NCI-H2171 treated with DMSO at 0.1 percent for 48 hours (cell line): ENCODE measurements around the gene KCNK4.
A peak's percentile ranks its signal among the peaks of the same experiment; 100 is the strongest.

ENCODE experiments used
- DNase-seq: peaks from one replicate; lab custom pipeline; 2025; lab: John Stamatoyannopoulos, UW

Gene KCNK4

DNA sequence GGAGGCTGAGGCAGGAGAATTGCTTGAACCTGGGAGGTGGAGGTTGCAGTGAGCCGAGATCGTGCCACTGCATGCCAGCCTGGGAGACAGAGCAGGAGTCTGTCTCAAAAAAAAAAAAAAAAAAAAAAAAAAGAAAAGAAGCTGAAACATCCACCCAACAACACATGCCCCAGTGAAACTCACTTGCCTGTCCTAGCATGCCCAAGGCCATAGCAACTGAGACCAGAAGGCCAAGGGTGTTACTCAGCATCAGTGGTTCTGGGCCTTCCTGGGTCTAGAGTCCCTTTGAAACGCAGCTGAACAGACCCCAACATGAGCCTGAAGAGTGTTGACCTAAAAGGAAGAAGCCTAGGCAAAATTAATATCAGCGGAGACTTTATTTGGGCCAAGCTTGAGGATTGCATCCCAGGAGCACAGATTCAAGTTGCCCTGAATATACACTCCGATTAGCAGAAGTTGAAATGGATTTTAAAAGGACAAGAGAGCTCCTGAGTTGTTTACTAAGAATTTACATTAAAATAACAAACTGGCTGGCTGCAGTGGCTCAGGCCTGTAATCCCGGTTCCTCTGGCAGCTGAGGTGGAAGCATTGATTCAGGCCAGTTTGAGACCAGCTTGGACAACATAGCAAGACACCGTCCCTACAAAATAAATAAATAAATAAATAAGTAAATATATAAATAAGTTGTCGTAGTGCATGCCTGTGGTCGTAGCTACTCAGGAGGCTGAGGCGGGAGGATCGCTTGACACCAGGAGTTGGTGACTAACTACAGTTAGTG lies 33.8 kb downstream of the KCNK4 start:
- DNase-seq: peak; percentile 68

DNA sequence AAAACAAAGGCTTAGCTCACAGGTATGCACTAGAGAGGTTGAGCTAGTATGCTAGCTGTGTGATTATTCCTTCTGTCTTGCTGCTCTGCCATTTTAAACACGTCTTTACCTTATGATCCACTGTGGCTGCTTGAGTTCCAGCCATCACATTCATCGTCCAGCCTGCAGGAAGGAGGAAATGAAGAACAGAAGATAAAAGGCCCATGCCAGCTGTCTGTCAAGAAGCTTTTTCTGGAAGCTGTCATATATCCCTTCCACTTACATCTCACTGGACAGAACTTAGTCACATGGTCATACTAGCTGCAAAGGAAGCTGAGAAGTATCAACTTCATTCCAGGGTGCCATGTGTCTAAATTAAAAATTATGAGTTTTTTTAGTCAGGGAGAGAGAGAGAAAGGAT lies 36.3 kb downstream of the KCNK4 start:
- DNase-seq: no peak

DNA sequence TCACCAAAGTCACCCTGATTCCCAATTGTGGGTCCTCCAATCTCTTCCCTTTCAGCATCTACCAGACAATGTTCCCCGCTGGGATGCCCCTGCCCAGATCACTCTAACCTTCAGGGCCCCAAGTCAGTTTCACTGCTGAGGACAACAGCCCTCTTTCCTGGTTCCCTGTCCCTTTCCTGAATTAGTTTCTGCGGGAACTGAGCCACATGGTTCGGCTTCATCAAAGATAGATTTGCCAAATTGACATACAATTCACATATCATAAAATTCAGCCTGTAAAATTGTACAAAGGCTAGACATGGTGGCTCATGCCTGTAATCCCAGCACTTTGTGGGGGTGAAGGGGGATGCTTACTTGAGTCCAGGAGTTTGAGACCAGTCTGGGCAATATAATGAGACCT lies 36.9 kb downstream of the KCNK4 start:
- no peak for DNase-seq

DNA sequence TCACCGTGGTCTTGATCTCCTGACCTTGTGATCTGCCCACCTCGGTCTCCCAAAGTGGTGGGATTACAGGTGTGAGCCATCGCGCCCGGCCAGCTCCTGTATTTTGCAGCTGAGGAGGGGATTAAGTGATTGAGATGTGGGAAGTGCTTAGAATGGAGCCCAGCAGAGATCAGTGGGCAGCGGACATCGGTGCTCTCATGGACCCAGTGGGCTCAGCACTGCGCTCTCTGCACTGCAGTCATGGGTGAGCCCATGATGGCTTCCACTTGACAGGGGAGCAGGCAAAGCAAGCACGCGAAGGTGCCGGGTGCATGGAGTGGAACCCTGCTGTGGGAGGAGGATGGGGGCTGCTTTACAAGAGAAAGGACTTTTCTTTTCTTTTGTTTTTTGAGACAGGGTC lies 39.8 kb downstream of the KCNK4 start:
- DNase-seq: no peak

DNA sequence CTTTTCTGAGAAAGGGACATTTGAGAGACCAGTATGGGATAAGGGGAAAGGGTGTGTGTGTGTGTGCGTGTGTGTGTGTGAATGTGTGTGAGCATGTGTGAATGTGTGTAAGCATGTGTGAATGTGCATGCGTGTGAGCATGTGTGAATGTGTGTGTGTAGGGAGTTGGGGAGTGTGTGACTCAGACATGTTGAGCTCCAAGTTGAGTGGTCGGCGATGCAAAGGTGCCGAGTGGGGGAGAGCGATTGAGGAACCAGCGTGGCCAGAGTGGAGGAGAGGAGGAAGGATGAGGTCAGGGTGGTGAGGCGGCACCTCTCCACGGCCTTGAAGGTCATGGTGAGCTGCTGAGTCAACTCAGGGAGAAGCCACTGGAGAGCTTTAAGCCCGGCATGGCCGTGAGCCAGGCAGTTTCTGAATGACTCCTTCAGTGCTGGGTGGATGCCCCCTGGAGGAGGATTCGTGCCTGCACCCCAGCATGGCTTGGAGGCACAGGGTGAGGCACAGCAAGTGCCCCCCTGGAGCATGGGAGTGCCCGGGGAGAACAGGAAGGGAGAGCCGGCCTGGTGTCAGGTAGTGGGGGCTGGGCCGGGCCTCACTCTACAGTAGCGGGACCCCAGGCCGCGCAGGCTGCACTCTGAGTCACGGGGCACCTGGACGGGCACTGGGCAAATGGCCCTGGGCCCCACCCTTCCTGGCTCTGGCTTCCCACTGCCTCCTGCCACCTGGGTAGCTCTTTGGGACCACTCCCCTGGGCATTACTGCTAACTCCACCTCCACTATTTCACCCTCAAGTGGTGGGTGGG lies 40.7 kb downstream of the KCNK4 start:
- no peak for DNase-seq

DNA sequence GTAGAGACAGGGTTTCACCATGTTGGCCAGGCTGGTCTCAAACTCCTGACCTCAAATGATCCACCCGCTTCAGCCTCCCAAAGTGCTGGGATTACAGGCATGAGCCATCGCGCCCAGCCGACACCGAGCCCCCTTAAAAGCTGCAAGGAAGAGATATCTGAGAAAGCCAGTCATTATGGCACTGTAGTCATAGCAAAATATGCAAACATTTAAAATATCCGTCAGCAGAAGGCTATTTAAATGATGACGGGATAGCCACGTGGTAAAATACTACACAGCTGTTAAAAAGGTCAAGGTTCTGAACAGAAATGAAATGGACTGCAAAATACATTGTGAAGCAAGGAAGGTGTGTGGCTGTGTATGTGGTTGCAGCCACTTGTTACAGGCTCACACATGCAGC lies 42.5 kb downstream of the KCNK4 start:
- DNase-seq: no peak

DNA sequence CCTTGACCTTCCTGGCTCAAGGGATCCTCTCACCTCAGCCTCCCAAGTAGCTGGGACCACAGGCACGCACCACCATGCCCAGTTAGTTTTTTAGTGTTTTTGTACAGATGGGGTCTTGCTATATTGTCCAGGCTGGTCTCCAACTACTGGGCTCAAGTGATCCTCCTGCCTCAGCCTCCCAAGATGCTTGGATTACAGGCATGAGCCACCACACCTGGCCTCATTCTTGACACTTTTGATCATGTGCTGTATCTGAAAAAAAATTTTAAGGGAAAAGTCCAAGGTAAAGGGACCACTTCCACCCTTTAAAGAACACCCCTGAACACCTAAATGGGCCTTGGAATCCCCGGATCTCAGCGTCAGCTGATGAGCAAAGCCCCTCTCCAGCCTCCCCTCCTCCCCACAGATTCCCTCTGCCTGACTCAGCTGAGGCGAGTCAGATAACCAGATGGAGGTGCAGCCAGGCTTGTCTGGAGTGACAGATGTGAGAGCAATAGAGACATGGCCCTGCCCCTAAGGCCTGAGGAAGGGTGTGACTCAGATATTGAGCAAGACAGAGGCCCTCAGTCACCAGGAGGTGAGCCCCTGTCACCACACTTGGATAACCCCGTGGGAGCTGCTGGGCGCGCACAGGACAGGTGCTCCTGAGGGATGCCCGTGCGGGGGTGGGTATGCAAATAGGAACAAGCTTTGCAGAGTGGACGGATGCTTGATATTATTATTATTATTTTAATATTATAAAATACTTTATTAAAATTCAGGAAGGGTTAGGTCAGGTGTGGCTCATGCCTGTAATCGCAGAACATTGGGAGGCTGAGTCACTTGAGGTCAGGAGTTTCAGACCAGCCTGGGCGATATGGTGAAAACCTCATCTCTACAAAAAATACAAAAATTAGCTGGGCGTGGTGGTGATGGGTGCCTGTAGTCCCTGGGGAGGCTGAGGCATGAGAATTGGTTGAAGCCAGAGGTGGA lies 43.9 kb downstream of the KCNK4 start:
- peak; percentile 99 for DNase-seq

DNA sequence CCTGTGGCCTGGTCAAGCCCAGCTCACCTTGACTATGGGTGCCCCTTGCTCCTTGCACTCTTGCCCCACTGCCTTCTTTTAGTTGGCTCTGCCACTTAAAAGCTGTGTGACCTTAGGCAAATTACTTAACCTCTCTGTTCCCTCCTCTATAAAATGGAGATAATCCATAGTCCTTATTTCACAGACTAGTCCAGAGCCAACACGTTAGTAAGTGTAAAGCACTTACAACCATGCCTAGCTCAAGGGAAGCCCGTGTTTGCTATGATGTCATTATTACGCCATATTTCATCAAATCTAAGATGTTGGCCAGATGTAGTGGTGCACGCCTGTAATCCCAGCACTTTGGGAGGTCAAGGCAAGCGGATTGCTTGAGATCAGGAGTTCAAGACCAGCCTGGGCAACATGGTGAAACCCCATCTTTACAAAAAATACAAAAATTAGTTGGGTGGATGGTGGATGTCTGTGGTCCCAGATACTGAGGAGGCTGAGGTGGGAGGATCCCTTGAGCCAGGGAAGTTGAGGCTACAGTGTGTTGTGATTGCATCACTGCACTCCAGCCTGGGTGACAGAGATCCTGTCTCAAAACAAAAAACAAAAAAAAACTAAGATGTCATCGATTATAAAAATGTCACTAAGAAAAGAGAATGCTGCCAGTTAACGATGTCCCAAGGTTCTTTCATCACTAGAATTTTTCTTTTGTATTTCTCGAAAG lies 46.6 kb downstream of the KCNK4 start:
- DNase-seq: no peak

DNA sequence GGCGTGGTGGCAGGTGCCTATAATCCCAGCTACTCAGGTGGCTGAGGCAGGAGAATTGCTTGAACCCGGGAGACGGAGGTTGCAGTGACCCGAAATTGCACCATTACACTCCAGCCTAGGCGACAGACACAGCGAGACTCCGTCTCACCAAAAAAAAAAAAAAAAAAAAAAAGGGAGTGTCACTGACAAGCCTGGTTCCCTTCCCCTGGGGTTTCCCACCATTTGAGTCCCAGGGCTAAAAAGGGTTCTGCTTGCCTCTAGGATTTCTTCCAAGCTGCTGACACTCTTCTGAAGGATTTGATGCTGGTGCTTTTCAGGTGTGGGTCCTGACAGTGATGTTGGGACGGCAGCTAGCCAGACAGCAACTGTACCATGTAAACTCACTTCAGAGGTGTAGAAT lies 47.6 kb downstream of the KCNK4 start:
- peak; percentile 76 for DNase-seq

DNA sequence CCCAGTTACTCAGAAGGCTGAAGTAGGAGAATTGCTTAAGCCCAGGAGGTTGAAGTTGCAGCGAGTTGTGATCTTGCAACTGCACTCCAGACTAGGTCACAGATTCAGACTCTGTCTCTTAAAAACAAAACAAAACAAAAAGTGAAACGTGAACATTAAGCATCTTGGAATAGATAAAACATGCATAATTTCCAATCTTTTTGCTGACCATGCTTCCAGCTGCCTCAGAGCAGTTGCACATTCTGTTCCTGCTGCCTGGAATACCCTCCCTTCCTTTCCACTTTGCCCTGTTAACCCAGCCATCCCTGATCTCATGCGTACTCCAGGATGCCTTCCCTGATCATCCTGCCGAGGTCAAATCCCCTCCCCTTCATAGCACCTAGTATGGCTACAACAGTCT lies 48.2 kb downstream of the KCNK4 start:
- no peak for DNase-seq

DNA sequence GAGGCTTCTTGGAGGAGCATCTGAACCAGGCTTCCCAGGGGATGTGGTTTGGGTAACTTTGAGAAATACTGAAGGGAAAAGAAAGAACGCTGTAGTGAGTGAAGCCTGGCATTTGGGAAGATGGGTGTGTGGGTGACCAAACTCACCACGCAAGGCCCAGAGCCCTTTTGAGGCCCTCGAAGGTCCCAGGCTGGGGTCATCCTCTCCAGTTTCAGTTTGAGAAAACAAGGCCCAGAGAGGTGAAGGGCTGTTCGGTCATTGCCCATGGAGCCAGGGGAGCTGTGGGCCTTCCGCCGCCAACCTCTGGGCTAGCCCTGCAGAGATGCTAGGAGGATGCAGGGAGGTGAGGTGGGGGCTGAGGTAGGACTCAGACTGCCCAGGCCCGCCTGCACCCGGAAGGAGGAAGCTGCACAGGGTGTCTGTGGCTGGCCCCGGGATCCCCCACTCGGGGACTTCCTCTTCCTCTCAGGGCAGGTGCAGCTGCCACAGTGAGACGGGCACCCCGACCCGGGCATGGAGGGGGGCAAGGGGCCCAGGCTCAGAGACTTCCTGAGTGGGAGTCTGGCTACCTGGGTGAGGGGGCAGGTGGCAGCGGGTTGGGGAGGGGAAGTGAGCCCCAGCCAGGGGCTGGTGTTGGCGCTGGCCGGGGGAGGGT lies 48.8 kb downstream of the KCNK4 start, which contains the start of gene CCDC88B:
Gene CCDC88B, plus strand, starts transcription at position 451 of the 655 bp plus-strand sequence. Its CDS starts 63 bp downstream, at position 514.
- no peak for DNase-seq

DNA sequence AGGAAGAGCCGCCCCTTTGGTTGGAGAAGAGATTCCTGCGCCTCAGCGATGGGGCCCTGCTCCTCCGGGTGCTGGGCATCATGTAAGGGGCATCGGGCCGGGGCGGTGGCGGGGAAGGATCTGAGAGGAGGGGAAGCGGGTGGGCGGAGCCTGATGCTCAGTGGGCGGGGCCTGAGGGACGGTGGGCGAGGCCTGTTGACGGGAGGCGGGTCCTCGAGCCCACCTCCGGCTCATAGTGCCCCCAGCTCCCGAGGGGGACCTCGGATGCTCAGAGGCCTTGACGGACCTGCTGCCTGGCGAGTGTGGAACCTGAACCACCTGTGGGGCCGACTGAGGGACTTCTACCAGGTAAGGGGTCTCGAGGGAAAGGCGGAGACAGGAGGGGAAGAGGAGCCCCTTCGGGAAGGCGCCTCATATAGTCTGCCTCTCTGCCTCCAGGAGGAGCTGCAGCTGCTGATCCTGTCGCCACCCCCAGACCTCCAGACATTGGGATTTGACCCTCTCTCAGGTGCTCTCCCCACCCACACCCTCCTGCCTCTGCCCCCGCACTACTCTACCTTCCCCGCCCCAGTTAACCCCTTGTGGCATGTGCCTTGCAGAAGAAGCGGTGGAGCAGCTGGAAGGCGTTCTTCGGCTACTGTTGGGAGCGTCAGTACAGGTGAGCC lies 49.7 kb downstream of the KCNK4 start:
- peak; percentile 39 for DNase-seq

DNA sequence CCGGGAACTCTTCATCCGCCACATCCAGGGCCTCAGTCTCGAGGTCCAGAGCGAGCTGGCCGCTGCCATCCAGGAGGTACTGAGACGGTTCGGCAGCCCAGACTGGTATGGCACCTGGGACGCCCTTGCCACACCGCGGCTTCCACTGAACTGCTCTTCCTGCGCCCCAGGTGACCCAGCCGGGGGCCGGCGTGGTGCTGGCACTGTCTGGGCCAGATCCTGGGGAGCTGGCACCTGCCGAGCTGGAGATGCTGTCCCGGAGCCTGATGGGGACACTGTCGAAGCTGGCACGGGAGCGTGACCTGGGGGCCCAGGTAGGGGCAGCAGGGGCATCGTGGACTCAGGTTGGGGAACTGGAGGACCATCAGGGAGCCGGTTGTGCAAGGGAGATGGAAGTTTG lies 50.3 kb downstream of the KCNK4 start:
- DNase-seq: no peak

DNA sequence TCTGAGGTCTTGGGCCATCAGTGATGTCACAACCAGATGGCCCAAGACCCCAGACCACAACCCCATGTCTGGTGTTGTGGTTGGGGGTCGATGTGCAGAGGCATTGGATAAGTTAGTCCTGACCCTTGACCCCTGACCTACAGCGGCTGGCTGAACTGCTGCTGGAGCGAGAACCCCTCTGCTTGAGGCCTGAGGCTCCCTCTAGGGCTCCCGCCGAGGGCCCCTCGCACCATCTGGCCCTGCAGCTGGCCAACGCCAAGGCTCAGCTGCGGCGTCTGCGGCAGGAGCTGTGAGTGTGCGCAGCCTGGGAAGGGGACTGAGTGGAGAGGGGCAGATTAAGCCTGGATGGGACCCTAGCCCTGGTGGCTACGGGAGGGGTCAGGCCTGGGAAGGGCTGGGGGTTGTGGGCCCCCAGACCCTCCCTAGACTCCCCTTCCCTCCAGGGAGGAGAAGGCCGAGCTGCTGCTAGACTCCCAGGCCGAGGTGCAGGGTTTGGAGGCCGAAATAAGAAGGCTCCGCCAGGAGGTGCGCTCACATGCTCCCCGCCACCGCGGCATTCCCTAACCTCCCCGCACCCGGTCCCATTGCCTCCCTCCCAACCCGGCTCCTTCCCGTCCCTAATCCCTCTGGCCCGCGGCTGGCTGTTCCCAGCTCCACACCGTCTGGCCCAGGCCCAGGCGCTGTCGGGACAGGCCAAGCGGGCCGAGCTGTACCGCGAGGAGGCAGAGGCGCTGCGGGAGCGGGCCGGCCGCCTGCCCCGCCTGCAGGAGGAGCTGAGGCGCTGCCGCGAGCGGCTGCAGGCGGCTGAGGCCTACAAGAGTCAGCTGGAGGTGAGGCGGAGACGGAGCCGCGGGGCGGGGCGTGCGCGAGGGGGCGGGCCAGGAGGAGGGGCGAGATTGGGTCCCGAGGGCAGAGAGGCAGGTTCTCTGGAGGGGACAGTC lies 51.0 kb downstream of the KCNK4 start:
- DNase-seq: peak; percentile 95

DNA sequence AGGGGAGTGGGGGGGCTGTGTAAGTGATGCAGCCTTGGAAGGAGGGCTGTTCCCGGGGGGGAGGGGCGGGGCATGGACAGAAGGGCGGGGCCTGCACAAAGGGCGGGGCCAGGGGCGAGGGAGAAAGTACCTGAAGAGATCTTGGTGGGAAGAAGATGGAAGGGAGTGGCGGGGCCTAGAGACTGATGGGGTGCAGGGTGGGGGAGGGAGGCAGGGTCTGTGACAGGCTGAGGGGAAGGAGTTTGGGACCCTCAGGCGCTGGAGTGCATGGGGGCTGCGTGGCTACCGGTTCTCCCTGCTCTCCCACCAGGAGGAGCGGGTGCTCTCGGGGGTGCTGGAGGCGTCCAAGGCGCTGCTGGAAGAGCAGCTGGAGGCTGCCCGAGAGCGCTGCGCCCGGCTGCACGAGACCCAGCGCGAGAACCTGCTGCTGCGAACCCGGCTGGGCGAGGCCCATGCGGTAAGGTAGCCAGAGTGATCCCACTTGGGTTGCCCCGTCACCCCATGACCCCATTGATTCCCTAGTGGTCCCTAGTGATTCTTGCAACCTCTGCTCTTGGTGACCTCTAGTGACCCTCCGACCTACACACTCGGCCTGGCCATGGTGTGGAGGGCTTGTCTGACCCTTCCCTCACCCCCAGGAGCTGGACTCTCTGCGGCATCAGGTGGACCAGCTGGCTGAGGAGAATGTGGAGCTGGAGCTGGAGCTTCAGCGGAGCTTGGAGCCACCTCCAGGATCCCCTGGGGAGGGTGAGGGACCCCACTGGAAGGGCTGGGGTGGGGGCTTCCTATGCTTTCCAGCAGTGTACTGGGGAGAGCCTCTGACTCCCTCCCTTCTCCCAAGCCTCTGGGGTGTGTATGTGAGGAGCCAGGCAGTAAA lies 52.0 kb downstream of the KCNK4 start:
- DNase-seq: no peak

DNA sequence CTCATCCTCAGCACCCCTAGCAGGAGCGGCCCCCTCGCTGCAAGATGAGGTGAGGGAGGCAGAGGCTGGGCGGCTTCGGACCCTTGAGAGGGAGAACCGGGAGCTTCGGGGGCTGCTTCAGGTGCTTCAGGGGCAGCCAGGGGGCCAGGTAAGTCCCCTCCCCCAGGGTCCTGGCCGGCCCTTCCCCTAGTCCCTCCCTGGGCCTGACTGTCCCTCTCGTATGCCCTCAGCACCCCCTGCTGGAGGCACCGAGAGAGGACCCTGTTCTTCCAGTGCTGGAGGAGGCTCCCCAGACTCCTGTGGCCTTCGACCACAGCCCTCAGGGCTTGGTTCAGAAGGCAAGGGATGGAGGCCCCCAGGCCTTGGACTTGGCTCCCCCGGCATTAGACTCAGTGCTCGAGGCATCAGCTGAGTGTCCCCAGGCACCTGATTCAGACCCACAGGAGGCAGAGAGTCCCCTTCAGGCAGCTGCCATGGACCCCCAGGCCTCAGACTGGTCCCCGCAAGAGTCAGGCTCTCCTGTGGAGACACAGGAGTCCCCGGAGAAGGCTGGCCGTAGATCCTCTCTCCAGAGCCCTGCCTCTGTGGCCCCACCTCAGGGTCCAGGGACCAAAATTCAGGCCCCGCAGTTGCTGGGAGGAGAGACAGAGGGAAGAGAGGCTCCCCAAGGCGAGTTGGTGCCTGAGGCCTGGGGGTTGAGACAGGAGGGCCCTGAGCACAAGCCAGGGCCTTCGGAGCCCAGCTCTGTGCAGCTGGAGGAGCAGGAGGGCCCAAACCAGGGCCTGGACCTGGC lies 52.9 kb downstream of the KCNK4 start:
- no peak for DNase-seq

DNA sequence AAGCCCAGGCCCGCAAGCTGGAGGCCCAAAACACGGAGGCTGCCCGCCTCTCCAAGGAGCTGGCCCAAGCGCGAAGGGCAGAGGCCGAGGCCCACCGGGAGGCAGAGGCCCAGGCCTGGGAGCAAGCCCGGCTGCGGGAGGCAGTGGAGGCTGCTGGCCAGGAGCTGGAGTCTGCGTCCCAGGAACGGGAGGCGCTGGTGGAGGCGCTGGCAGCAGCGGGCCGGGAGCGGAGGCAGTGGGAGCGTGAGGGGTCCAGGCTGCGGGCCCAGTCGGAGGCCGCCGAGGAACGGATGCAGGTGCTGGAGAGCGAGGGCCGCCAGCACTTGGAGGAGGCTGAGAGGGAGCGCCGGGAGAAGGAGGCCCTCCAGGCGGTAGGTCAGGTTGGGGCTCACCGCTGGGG lies 53.7 kb downstream of the KCNK4 start:
- no peak for DNase-seq
